ENCODE results near the gene SRSF3.
A peak's percentile ranks its signal among the peaks of the same experiment; 100 is the strongest.
"Not testable (repeated sequence)": the region's sequence is repeated elsewhere in the genome, so short reads cannot be mapped to it uniquely, and the experiment has no call there.

SRSF3 gene

DNA sequence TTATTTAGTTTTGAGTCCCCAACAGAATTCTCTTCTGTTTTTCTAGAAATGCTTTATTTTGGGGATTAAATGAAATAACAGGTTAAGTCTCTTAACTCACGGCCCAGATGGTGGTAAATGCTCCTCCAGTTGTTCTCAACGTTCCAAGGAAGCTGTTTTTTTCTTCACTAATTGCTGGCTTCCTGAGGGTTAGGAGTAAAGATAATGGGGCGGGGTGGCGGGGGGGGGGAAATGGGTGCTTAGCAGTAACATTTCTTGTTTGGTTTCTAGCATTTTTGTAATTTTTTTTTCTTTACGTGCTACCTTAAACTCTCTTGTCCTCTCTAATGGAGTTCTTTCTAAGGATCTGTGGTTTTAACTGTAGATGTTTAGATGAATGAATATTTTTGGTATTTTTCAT, 2.2 kb downstream of the SRSF3 start:
- H3K4me1 ChIP-seq (ENCODE audit: control insufficient read depth, insufficient read depth, low read length): peaks cover 8% of the 10 kb centered on the region; the same call in 1 of the 2 replicates
- no peaks in the 10 kb centered on the region for H3K9me3 ChIP-seq (ENCODE audit: control insufficient read depth, insufficient read depth, low read depth, low read length)
- peak overlapping the region; percentile 95 for H3K4me3 ChIP-seq (ENCODE audit: low read depth, low read length)
- peak overlapping the region; percentile 95 for H3K9ac ChIP-seq (ENCODE audit: low read length)
- peaks cover 68% of the 10 kb centered on the region for H3K36me3 ChIP-seq (ENCODE audit: control insufficient read depth, insufficient read depth, low read length)
- H3K27ac ChIP-seq (ENCODE audit: low read depth, low read length): peak overlapping the region; percentile 14; the same call in 1 of the 2 replicates
- H3K27me3 ChIP-seq (ENCODE audit: control insufficient read depth, insufficient read depth, low read length): no peaks in the 10 kb centered on the region

DNA sequence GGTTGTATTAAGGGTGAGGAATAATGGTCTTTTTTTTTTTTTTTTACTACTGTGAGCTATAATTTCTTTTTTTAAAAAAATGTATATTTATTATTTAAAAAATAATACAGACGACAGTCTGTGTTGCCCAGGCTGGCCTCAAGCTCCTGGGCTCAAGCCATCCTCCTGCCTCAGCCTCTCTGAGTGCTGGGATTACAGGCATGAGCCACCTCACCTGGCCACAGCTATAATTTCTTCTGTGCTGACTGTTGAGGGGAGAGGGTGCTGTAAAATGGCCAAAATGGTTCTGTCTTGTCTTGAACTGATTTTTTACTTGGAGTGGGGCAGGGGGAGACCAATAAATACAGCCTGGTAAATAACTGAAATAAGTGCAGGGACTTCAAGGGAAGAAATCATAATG, 3.6 kb downstream of the SRSF3 start:
- Histone ChIP-seq H3K9me3 (ENCODE audit: control insufficient read depth, insufficient read depth, low read depth, low read length) (no peaks in the 10 kb centered on the region), H3K4me1 (ENCODE audit: control insufficient read depth, insufficient read depth, low read length) (peaks cover 8% of the 10 kb centered on the region; the same call in 1 of the 2 replicates), H3K4me3 (ENCODE audit: low read depth, low read length) (peak overlapping the region; percentile 95), H3K27me3 (ENCODE audit: control insufficient read depth, insufficient read depth, low read length) (no peaks in the 10 kb centered on the region), H3K36me3 (ENCODE audit: control insufficient read depth, insufficient read depth, low read length) (peaks cover 82% of the 10 kb centered on the region), H3K9ac (ENCODE audit: low read length) (no peak overlapping the region), H3K27ac (ENCODE audit: low read depth, low read length) (no peak overlapping the region)

GRCh38 chr6:36598326-36598725, 4.2 kb downstream of the SRSF3 start:
- H3K4me1 ChIP-seq (ENCODE audit: control insufficient read depth, insufficient read depth, low read length): peaks cover 8% of the 10 kb centered on the region; the same call in 1 of the 2 replicates
- H3K27ac ChIP-seq (ENCODE audit: low read depth, low read length): no peak overlapping the region
- no peaks in the 10 kb centered on the region for H3K9me3 ChIP-seq (ENCODE audit: control insufficient read depth, insufficient read depth, low read depth, low read length)
- H3K27me3 ChIP-seq (ENCODE audit: control insufficient read depth, insufficient read depth, low read length): no peaks in the 10 kb centered on the region
- no peak overlapping the region for H3K9ac ChIP-seq (ENCODE audit: low read length)
- H3K4me3 ChIP-seq (ENCODE audit: low read depth, low read length): peak overlapping the region; percentile 95
- peaks cover 88% of the 10 kb centered on the region for H3K36me3 ChIP-seq (ENCODE audit: control insufficient read depth, insufficient read depth, low read length)

DNA sequence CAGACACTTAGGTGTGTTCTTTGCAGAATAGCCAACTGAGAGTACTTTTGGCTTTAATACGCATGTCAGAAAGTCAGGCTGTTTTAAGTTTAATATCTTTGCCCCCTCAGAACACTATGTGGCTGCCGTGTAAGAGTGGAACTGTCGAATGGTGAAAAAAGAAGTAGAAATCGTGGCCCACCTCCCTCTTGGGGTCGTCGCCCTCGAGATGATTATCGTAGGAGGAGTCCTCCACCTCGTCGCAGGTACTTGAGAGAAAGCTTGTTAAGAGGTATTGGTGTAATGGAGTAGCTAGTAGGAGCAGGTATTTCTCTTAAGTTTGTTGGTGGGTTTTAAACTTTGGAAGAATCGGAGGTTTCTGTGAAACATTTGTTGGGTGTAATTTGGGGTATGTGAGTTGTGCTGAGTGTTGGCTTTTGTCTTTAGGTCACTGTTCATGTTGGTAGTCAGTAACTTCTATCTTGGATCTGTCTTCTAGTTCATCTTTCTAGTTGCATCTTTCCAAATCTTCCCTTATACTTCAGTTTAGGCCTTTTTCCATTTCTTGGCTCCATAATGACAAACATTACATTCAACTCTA, 4.7 kb downstream of the SRSF3 start:
- no peak overlapping the region for H3K9ac ChIP-seq (ENCODE audit: low read length)
- H3K27ac ChIP-seq (ENCODE audit: low read depth, low read length): no peak overlapping the region
- peaks cover 93% of the 10 kb centered on the region for H3K36me3 ChIP-seq (ENCODE audit: control insufficient read depth, insufficient read depth, low read length)
- H3K4me3 ChIP-seq (ENCODE audit: low read depth, low read length): peak overlapping the region; percentile 95
- peaks cover 8% of the 10 kb centered on the region; the same call in 1 of the 2 replicates for H3K4me1 ChIP-seq (ENCODE audit: control insufficient read depth, insufficient read depth, low read length)
- H3K9me3 ChIP-seq (ENCODE audit: control insufficient read depth, insufficient read depth, low read depth, low read length): no peaks in the 10 kb centered on the region
- H3K27me3 ChIP-seq (ENCODE audit: control insufficient read depth, insufficient read depth, low read length): no peaks in the 10 kb centered on the region

GRCh38 chr6:36599791-36600209, 5.6 kb downstream of the SRSF3 start:
- Histone ChIP-seq H3K27ac (ENCODE audit: low read depth, low read length) (no peak overlapping the region), H3K27me3 (ENCODE audit: control insufficient read depth, insufficient read depth, low read length) (no peaks in the 10 kb centered on the region), H3K36me3 (ENCODE audit: control insufficient read depth, insufficient read depth, low read length) (peaks cover 99% of the 10 kb centered on the region), H3K4me1 (ENCODE audit: control insufficient read depth, insufficient read depth, low read length) (peaks cover 8% of the 10 kb centered on the region; the same call in 1 of the 2 replicates), H3K4me3 (ENCODE audit: low read depth, low read length) (peak overlapping the region; percentile 9; the same call in 1 of the 2 replicates), H3K9me3 (ENCODE audit: control insufficient read depth, insufficient read depth, low read depth, low read length) (no peaks in the 10 kb centered on the region), H3K9ac (ENCODE audit: low read length) (no peak overlapping the region)

DNA sequence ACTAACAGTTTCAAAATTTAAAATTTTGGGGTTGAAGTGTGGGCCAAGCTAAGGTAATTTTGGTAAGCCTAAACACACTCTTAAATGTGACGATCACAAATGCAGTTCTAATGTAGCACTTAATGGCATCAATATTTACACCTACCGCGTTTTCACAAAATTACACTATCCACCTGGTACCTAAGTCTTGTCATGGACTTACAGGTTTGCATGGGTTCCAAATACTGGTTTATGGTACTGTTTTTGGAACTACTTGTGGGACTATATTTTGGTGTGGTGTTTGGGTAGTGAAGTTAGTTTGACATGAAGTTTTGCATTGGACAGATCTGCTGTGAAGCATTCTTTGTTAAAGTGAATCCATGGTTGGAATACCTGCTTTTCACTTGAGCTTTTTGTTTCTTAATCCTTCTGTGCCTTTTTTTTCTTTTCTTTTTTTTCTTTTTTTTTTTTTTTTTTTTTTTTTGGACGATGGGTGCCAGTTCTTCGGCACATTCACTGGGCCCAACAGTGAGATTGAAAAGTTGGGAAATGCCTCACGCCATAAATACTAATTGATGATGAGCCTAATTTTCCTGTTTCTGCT, 6.5 kb downstream of the SRSF3 start:
- no peak overlapping the region for H3K27ac ChIP-seq (ENCODE audit: low read depth, low read length)
- no peak overlapping the region for H3K4me3 ChIP-seq (ENCODE audit: low read depth, low read length)
- peaks cover 8% of the 10 kb centered on the region; the same call in 1 of the 2 replicates for H3K4me1 ChIP-seq (ENCODE audit: control insufficient read depth, insufficient read depth, low read length)
- H3K36me3 ChIP-seq (ENCODE audit: control insufficient read depth, insufficient read depth, low read length): peaks cover 99% of the 10 kb centered on the region
- no peaks in the 10 kb centered on the region for H3K27me3 ChIP-seq (ENCODE audit: control insufficient read depth, insufficient read depth, low read length)
- H3K9me3 ChIP-seq (ENCODE audit: control insufficient read depth, insufficient read depth, low read depth, low read length): no peaks in the 10 kb centered on the region
- no peak overlapping the region for H3K9ac ChIP-seq (ENCODE audit: low read length)

- not testable (repeated sequence) for H3K9ac ChIP-seq (ENCODE audit: low read length); H3K9me3 ChIP-seq (ENCODE audit: control insufficient read depth, insufficient read depth, low read depth, low read length); H3K27ac ChIP-seq (ENCODE audit: low read depth, low read length); H3K4me1 ChIP-seq (ENCODE audit: control insufficient read depth, insufficient read depth, low read length); H3K27me3 ChIP-seq (ENCODE audit: control insufficient read depth, insufficient read depth, low read length); H3K4me3 ChIP-seq (ENCODE audit: low read depth, low read length)
- peaks cover 99% of the 10 kb centered on the region for H3K36me3 ChIP-seq (ENCODE audit: control insufficient read depth, insufficient read depth, low read length)
These were observed 7.7 kb downstream of the SRSF3 start for GRCh38 chr6:36601818-36602217.

GRCh38 chr6:36603222-36604089, 9.3 kb downstream of the SRSF3 start:
- no peak overlapping the region for H3K27ac ChIP-seq (ENCODE audit: low read depth, low read length)
- H3K9me3 ChIP-seq (ENCODE audit: control insufficient read depth, insufficient read depth, low read depth, low read length): no peaks in the 10 kb centered on the region
- H3K4me1 ChIP-seq (ENCODE audit: control insufficient read depth, insufficient read depth, low read length): peaks cover 8% of the 10 kb centered on the region; the same call in 1 of the 2 replicates
- H3K27me3 ChIP-seq (ENCODE audit: control insufficient read depth, insufficient read depth, low read length): no peaks in the 10 kb centered on the region
- no peak overlapping the region for H3K9ac ChIP-seq (ENCODE audit: low read length)
- peaks cover 99% of the 10 kb centered on the region for H3K36me3 ChIP-seq (ENCODE audit: control insufficient read depth, insufficient read depth, low read length)
- no peak overlapping the region for H3K4me3 ChIP-seq (ENCODE audit: low read depth, low read length)

DNA sequence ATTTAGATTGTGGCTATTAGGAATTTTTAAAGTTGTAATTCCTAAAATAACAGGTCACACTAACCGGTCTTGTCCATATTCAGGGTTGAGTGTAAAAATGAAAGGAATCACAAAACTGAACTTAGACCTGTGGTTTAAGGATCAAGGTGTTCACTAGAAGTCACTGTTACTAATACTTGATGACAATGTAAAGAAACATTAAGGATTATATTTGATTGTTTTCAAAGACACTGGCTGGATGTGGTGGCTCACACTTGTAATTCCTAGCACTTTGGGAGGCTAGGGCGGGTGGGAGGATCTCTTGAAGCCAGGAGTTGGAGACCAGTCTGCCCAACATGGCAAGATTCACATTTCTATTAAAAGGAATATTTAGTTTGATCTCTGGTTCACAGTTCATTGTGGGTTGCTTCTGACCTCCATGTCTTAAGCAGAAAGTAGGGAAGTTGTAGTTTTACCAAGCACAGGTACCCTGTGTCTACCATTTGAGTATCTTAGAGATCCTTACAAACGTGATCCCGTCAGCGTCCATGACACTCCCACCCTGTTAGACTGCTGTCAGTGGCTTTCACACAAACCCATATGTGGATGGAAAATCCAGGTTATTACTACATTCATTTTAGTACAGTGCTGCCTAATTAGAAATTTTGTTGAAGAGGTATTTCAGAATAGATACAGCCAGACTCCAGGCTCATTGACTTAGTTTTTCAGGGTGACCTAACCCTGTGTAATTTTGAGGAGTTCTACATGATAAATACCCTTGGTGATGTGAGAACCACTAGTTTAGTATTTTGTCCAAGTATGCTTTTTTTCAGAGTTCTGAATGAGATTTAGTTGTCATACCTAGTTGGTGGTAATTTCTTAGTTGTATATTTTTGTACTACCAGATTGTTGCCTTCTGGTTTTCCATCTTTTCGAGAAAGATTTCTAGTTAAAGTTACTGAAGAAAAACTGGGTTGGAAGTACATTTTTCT, 10.2 kb downstream of the SRSF3 start:
- Histone ChIP-seq H3K36me3 (ENCODE audit: control insufficient read depth, insufficient read depth, low read length) (peaks cover 99% of the 10 kb centered on the region), H3K9ac (ENCODE audit: low read length) (no peak overlapping the region), H3K27ac (ENCODE audit: low read depth, low read length) (no peak overlapping the region), H3K27me3 (ENCODE audit: control insufficient read depth, insufficient read depth, low read length) (no peaks in the 10 kb centered on the region), H3K4me1 (ENCODE audit: control insufficient read depth, insufficient read depth, low read length) (no peaks in the 10 kb centered on the region), H3K4me3 (ENCODE audit: low read depth, low read length) (no peak overlapping the region), H3K9me3 (ENCODE audit: control insufficient read depth, insufficient read depth, low read depth, low read length) (no peaks in the 10 kb centered on the region)

GRCh38 chr6:36605143-36605542, 11.0 kb downstream of the SRSF3 start:
- no peak overlapping the region for H3K27ac ChIP-seq (ENCODE audit: low read depth, low read length)
- no peaks in the 10 kb centered on the region for H3K4me1 ChIP-seq (ENCODE audit: control insufficient read depth, insufficient read depth, low read length)
- no peak overlapping the region for H3K4me3 ChIP-seq (ENCODE audit: low read depth, low read length)
- H3K9ac ChIP-seq (ENCODE audit: low read length): no peak overlapping the region
- no peaks in the 10 kb centered on the region for H3K27me3 ChIP-seq (ENCODE audit: control insufficient read depth, insufficient read depth, low read length)
- no peaks in the 10 kb centered on the region for H3K9me3 ChIP-seq (ENCODE audit: control insufficient read depth, insufficient read depth, low read depth, low read length)
- H3K36me3 ChIP-seq (ENCODE audit: control insufficient read depth, insufficient read depth, low read length): peaks cover 96% of the 10 kb centered on the region

Data from HUES6 (cell line).